Measurements from ENCODE around the gene FBXW12.

- TF ChIP-seq EZH2 (IDR thresholded peaks at IDR 0.05; ENCODE audit: borderline replicate concordance, low read length) (no peak), CTCF (conservative IDR thresholded peaks at IDR 0.05 in 1 of 2, IDR thresholded peaks at IDR 0.05 in 1 of 2; ENCODE audit: extremely low read depth in 1 of 2, insufficient read depth in 1 of 2, low read depth in 1 of 2, low read length in 2 of 2) (no peak)
Measured at GRCh38 chr3:48353987-48354386, 18.0 kb upstream of the FBXW12 start.
